ENCODE results near the gene RASAL2. TPM values are rescaled to one million over a fixed set of nuclear protein-coding genes. Genes with fewer than 3 reads are reported as not detected.

Gene RASAL2
- polyA plus RNA-seq, 2 of the 4 experiments (the other 2 are of a cell fraction), result 7.1 to 17.6 TPM

DNA sequence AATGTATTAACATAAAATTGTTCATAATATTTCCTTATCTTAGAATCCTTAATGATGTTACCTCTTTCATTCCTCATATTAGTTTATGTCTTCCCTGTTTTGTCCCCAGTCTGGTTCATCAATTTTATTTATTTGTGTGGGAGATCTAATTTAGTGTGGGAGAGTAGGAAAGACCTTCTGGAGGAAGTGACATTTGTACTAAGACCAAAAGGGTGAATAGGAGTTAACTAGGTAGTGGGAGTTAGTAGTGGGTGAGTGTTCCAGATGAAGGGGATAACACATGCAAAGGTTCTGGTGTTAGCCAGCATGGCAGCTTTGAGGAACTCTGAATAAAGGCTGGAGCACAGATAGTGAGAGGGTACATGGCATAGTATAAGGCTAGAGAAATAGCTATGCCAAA lies 21.4 kb downstream of the RASAL2 start (continued):
- TF ChIP-seq POLR2A (IDR thresholded peaks at IDR 0.05; ENCODE audit: low read length) (no peak), MAZ (IDR thresholded peaks at IDR 0.05; ENCODE audit: borderline replicate concordance, low read depth, low read length) (no peak), BHLHE40 (IDR thresholded peaks at IDR 0.05; ENCODE audit: low read depth, low read length) (no peak), MYC (IDR thresholded peaks at IDR 0.05; ENCODE audit: borderline replicate concordance, low read length) (no peak), RAD21 (conservative IDR thresholded peaks at IDR 0.05 in 1 of 2, IDR thresholded peaks at IDR 0.05 in 1 of 2) (no peak), RFX5 (IDR thresholded peaks at IDR 0.05) (no peak)
- TF ChIP-seq, protein P1, sequence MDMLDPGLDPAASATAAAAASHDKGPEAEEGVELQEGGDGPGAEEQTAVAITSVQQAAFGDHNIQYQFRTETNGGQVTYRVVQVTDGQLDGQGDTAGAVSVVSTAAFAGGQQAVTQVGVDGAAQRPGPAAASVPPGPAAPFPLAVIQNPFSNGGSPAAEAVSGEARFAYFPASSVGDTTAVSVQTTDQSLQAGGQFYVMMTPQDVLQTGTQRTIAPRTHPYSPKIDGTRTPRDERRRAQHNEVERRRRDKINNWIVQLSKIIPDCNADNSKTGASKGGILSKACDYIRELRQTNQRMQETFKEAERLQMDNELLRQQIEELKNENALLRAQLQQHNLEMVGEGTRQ (IDR thresholded peaks at IDR 0.05), result no peak

DNA sequence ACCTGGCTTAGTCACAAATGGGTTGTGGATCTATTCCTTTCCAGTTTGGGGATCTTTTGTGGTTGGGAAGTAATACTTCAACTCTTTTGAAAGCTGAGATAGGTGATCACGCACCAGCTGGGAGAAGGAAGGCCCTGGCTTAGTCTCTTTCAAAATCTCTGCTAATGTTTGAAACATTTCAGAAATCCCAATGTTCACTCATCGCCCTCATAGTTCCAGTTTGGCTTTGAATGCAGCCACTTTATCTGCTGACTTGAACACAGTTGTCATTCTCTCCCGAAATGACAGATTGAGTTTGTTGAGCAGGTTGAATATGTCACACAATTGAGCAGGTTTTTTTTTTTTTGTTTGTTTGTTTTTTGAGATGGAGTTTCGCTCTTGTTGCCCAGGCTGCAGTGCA lies 24.6 kb downstream of the RASAL2 start:
- H3K4me3 ChIP-seq, result no peak overlapping the region
- ATAC-seq (no peak), DNase-seq (ENCODE audit: low read depth in 1 of 2, low spot score in 1 of 2) (no peak), FAIRE-seq (no peak)
- WGBS (ENCODE audit: missing lambda C conversion rate), result 96% methylated on average over 4 of the region's 4 CpGs
- H3K4me2 ChIP-seq, result no peak overlapping the region
- no peak for TF ChIP-seq POLR2A (IDR thresholded peaks at IDR 0.05; ENCODE audit: low read length)
- TF ChIP-seq, protein P2, sequence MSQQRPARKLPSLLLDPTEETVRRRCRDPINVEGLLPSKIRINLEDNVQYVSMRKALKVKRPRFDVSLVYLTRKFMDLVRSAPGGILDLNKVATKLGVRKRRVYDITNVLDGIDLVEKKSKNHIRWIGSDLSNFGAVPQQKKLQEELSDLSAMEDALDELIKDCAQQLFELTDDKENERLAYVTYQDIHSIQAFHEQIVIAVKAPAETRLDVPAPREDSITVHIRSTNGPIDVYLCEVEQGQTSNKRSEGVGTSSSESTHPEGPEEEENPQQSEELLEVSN (IDR thresholded peaks at IDR 0.05; ENCODE audit: borderline replicate concordance, low read depth), result no peak
- no peak for TF ChIP-seq BHLHE40 (IDR thresholded peaks at IDR 0.05; ENCODE audit: low read depth, low read length)
- TF ChIP-seq, protein P3, sequence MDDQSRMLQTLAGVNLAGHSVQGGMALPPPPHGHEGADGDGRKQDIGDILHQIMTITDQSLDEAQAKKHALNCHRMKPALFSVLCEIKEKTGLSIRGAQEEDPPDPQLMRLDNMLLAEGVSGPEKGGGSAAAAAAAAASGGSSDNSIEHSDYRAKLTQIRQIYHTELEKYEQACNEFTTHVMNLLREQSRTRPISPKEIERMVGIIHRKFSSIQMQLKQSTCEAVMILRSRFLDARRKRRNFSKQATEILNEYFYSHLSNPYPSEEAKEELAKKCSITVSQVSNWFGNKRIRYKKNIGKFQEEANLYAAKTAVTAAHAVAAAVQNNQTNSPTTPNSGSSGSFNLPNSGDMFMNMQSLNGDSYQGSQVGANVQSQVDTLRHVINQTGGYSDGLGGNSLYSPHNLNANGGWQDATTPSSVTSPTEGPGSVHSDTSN (IDR thresholded peaks at IDR 0.05), result no peak
- no peak for TF ChIP-seq ZC3H11A (IDR thresholded peaks at IDR 0.05)
- no peak for TF ChIP-seq RNF2 (IDR thresholded peaks at IDR 0.05; ENCODE audit: borderline replicate concordance, low read depth)
- no peak for TF ChIP-seq HDAC2 (IDR thresholded peaks at IDR 0.05)
- TF ChIP-seq, protein P4, sequence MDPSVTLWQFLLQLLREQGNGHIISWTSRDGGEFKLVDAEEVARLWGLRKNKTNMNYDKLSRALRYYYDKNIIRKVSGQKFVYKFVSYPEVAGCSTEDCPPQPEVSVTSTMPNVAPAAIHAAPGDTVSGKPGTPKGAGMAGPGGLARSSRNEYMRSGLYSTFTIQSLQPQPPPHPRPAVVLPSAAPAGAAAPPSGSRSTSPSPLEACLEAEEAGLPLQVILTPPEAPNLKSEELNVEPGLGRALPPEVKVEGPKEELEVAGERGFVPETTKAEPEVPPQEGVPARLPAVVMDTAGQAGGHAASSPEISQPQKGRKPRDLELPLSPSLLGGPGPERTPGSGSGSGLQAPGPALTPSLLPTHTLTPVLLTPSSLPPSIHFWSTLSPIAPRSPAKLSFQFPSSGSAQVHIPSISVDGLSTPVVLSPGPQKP (IDR thresholded peaks at IDR 0.05; ENCODE audit: low read depth, low read length), result no peak
- TF ChIP-seq ZSCAN20 (CRISPR knock-in tag; IDR thresholded peaks at IDR 0.05), result no peak
- no peak for TF ChIP-seq HEYL (CRISPR knock-in tag; IDR thresholded peaks at IDR 0.05)
- no peak for TF ChIP-seq CHD2 (IDR thresholded peaks at IDR 0.05; ENCODE audit: low read length, partially characterized antibody)
- TF ChIP-seq POLR2AphosphoS2 (conservative IDR thresholded peaks at IDR 0.05; ENCODE audit: low read length), result no peak
- TF ChIP-seq SMC3 (IDR thresholded peaks at IDR 0.05), result no peak
- no peak for TF ChIP-seq RAD21 (conservative IDR thresholded peaks at IDR 0.05 in 1 of 2, IDR thresholded peaks at IDR 0.05 in 1 of 2)
- no peak for TF ChIP-seq KDM5A (IDR thresholded peaks at IDR 0.05)
- TF ChIP-seq KDM1A (IDR thresholded peaks at IDR 0.05; ENCODE audit: low read depth), result no peak
- TF ChIP-seq, protein P5, sequence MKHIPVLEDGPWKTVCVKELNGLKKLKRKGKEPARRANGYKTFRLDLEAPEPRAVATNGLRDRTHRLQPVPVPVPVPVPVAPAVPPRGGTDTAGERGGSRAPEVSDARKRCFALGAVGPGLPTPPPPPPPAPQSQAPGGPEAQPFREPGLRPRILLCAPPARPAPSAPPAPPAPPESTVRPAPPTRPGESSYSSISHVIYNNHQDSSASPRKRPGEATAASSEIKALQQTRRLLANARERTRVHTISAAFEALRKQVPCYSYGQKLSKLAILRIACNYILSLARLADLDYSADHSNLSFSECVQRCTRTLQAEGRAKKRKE (CRISPR knock-in tag; IDR thresholded peaks at IDR 0.05; ENCODE audit: low read depth), result no peak
- H3K4me1 ChIP-seq, result peaks cover 6% of the 10 kb centered on the region; the same call in 2 of the 3 replicates
- no peaks in the 10 kb centered on the region for H3K9me3 ChIP-seq
- POLR2A ChIA-PET, result no interaction called here
- CTCF ChIA-PET, result interaction anchor here (1.4 kb wide), 1 partner anchor 81 kb away, joined by 3 read pairs; no protein-coding TSS in a partner anchor
- no peak overlapping the region for H3K27ac ChIP-seq

DNA sequence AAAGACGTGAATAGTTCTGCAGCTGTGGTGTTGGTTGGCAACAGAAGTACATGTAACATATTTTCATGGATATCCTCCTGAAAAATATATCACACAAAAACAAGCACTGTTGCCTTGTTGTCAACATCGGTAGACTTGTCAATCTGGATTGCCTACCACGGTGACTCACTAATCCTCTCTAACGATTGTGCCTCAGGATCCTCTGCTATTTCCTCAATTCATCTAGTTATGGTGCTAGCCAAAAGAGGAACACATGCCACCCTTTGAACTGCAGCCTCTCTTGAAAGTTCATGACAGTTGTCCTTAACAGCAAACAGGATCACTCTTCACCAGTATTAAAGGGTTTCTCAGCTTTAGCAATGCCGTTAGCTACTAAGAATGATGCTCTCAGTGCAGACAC lies 25.7 kb downstream of the RASAL2 start:
- no peak overlapping the region for H3K4me2 ChIP-seq
- H3K4me3 ChIP-seq, result no peak overlapping the region
- H3K4me1 ChIP-seq, result peaks cover 13% of the 10 kb centered on the region; the same call in 2 of the 3 replicates
- no peaks in the 10 kb centered on the region for H3K9me3 ChIP-seq
- ChIA-PET CTCF (interaction anchor here (0.6 to 1.4 kb wide), 2 partner anchors 82 to 170 kb away, joined by 3 read pairs; no protein-coding TSS in a partner anchor), POLR2A (no interaction called here)
- no peak for ATAC-seq
- no peak overlapping the region for H3K27ac ChIP-seq
- DNase-seq (ENCODE audit: low read depth in 1 of 2, low spot score in 1 of 2), result no peak
- TF ChIP-seq POLR2AphosphoS2 (conservative IDR thresholded peaks at IDR 0.05; ENCODE audit: low read length) (no peak), CBX8 (IDR thresholded peaks at IDR 0.05) (no peak), FOSL2 (IDR thresholded peaks at IDR 0.05) (no peak), FOSL2 (CRISPR knock-in tag; IDR thresholded peaks at IDR 0.05) (no peak), ZFP36 (IDR thresholded peaks at IDR 0.05; ENCODE audit: borderline replicate concordance, partially characterized antibody) (no peak), BHLHE40 (IDR thresholded peaks at IDR 0.05; ENCODE audit: low read depth, low read length) (no peak), HDAC2 (IDR thresholded peaks at IDR 0.05) (no peak), KDM5A (IDR thresholded peaks at IDR 0.05) (no peak), POLR2A (IDR thresholded peaks at IDR 0.05; ENCODE audit: low read length) (no peak), RNF2 (IDR thresholded peaks at IDR 0.05; ENCODE audit: borderline replicate concordance, low read depth) (no peak), TFCP2L1 (CRISPR knock-in tag; IDR thresholded peaks at IDR 0.05) (no peak), NR3C1 (IDR thresholded peaks at IDR 0.05) (no peak), ZNF302 (CRISPR knock-in tag; IDR thresholded peaks at IDR 0.05) (no peak)
- TF ChIP-seq, protein P5 (CRISPR knock-in tag; IDR thresholded peaks at IDR 0.05; ENCODE audit: low read depth), result no peak
- TF ChIP-seq, protein P6, sequence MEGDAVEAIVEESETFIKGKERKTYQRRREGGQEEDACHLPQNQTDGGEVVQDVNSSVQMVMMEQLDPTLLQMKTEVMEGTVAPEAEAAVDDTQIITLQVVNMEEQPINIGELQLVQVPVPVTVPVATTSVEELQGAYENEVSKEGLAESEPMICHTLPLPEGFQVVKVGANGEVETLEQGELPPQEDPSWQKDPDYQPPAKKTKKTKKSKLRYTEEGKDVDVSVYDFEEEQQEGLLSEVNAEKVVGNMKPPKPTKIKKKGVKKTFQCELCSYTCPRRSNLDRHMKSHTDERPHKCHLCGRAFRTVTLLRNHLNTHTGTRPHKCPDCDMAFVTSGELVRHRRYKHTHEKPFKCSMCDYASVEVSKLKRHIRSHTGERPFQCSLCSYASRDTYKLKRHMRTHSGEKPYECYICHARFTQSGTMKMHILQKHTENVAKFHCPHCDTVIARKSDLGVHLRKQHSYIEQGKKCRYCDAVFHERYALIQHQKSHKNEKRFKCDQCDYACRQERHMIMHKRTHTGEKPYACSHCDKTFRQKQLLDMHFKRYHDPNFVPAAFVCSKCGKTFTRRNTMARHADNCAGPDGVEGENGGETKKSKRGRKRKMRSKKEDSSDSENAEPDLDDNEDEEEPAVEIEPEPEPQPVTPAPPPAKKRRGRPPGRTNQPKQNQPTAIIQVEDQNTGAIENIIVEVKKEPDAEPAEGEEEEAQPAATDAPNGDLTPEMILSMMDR (IDR thresholded peaks at IDR 0.05), result no peak
- FAIRE-seq, result no peak
- WGBS (ENCODE audit: missing lambda C conversion rate), result 82% methylated on average over 5 of the region's 5 CpGs

Measured in A549 (cell line).